GM12875 (cell line): Measurements from ENCODE around the gene TLE6.

Experiments
- H3K4me3 ChIP-seq: one replicate; pipeline ENCODE4 v1.5.1; 2011; ENCODE audit warnings: low read depth, low read length, control low read depth
- CTCF ChIP-seq: IDR thresholded peaks from 2 replicates; pipeline ENCODE4 v1.5.1; 2011; ENCODE audit warnings: low read depth, mild to moderate bottlenecking, control low read depth, inconsistent platforms, low read length, moderate library complexity, borderline replicate concordance; ENCODE audit not compliant: insufficient read depth

TLE6 gene

DNA sequence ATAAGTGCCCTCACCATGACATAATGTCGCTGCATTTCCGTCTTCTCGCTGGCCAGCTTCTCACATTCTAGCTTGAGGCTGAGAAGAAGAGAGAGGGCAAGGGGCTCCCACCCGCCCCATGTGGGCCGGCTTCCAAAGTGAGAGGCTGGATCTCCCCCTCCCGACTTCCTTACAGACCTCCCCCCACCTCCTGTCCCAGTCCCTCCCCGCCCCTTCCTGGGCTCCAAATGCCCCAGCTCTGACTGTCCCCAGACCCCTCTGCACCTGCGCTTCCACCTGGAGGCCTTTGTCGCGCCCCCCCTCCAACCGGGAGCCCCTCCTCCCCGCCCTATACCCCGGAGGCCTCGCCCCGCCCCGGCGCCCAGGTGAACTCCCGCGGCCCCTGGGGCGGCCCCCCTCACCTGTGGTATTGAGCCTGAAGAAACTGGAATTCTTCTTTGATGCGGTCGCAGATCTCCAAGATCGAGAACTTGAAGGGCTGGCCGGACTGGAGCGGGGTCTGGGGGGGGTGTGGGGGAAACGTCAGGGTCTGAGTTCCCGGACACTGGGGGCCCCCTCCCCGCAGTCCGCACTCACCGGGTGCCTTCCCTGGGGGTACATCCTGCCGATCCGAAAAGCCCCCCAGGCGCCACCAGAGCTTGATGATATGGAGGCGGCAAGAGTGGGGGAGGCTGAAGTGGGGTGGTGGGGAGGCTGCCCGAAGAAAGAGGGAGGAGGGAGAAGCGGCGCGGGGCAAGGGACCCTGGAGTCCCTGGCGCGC, 51.1 kb downstream of the TLE6 start:
- peak overlapping the region; percentile 11 for H3K4me3 ChIP-seq
- TF ChIP-seq CTCF: no peak

- peak within 1 kb of the TSS; percentile 11 for H3K4me3 ChIP-seq
- TF ChIP-seq CTCF: no peak
Measured at GRCh38 chr19:3029065-3029923, 51.9 kb downstream of the TLE6 start, which contains the start of gene TLE2. TLE2 (minus strand) TSS chr19:3029280; CDS start chr19:3028904, 376 bp downstream.

DNA sequence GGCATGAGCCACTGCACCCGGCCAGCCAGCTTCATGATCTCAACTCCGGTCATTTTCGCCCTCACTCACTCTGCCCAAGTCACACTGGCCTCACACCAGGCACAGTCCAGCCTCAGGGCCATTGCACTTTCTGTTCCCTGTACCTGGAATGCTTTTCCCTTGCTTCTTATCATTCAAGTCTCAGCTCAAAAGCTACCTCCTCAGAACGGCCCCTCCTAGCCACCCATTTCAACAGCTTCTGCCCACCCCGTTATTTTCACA, 54.2 kb downstream of the TLE6 start:
- no peak for TF ChIP-seq CTCF
- no peak overlapping the region for H3K4me3 ChIP-seq

DNA sequence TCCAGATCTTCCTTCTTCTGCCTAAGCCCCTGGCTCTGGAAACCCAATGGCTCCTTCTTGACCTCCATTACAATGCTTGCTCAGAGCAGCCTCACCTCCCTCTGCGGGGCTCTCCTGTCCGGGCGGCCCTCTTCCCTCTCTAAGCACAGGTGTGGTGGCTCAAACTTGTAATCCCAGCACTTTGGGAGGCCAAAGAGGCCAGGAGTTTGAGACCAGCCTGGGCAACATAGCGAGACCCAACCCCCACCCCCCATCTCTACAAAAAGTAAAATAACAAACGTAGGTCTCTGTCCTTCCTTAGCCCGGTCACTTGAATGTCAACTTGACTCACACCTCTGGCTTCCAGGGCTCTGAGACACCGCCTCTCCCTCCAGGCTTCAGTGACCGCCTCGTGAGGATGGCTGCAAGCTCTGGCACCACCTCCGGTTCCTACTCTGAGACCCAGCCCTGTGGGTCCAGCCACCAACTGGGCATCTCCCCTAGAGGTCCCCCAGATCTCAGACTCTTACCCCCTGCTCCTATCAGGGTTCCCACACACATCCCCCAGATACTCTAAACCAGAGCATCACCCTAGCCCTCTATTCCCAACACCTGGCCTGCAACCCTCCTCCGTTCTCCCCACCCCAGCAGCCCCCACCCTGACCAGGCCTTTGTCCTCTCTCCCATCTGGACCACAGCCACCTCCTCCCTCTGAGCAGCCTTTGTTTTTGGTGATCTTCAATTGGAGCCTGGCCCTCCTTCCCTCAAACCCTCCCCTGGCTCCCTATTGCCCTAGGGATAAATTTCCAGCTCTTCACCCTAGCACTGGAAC, 56.4 kb downstream of the TLE6 start:
- TF ChIP-seq CTCF: no peak
- H3K4me3 ChIP-seq: no peak overlapping the region

GRCh38 chr19:3034406-3034655, 57.0 kb downstream of the TLE6 start:
- TF ChIP-seq CTCF: no peak
- H3K4me3 ChIP-seq: no peak overlapping the region

GRCh38 chr19:3034656-3035541, 57.5 kb downstream of the TLE6 start:
- TF ChIP-seq CTCF: no peak
- H3K4me3 ChIP-seq: peak overlapping the region; percentile 52
